SK-N-MC (cell line): ENCODE results near the gene DOCK8.

Experiments
- DNase-seq: peaks from one replicate; pipeline ENCODE4 v3.0.0-alpha.2; 2011; ENCODE audit warnings: low read depth, low spot score
- H3K27ac ChIP-seq: fragments of 200-600 bp; sonication (generic); 2 replicates; pipeline ENCODE4 v1.5.1; 2016; ENCODE audit warnings: mixed run types
- H3K36me3 ChIP-seq: fragments of 200-600 bp; sonication (generic); 2 replicates; pipeline ENCODE4 v1.6.1; 2017; ENCODE audit warnings: antibody characterized with exemption, low read length, mixed read lengths; ENCODE audit not compliant: insufficient read depth
- H3K4me3 ChIP-seq: fragments of 200-600 bp; sonication (generic); 2 replicates; pipeline ENCODE4 v1.5.1; 2016
- H3K9ac ChIP-seq: fragments of 200-600 bp; sonication (generic); 2 replicates; pipeline ENCODE4 v1.8.0; 2017; ENCODE audit warnings: mixed run types, mixed read lengths; ENCODE audit not compliant: insufficient read length
- H3K9me3 ChIP-seq: fragments of 200-600 bp; sonication (generic); 2 replicates; pipeline ENCODE4 v1.6.1; 2017; ENCODE audit warnings: low read depth, mild to moderate bottlenecking, antibody characterized with exemption, low read length, moderate library complexity, mixed read lengths
- EZH2 ChIP-seq: fragments of 200-600 bp; sonication (generic); IDR thresholded peaks from one replicate; pipeline ENCODE4 v1.6.1; 2017; ENCODE audit warnings: antibody characterized with exemption
- FOXP2 ChIP-seq: optimal IDR thresholded peaks from 2 replicates; pipeline ENCODE3; 2011; ENCODE audit warnings: mild to moderate bottlenecking, moderate library complexity; ENCODE audit not compliant: insufficient read depth; ENCODE audit errors: extremely low read length, control extremely low read depth
- POLR2AphosphoS5 ChIP-seq: IDR thresholded peaks from 2 replicates; pipeline ENCODE4 v1.6.1; 2012; ENCODE audit warnings: mild to moderate bottlenecking, low read depth, low read length, borderline replicate concordance

Gene DOCK8

GRCh38 chr9:414595-414994, 199.9 kb downstream of the DOCK8 start:
- Histone ChIP-seq H3K9ac (no peak overlapping the region), H3K36me3 (no peaks in the 10 kb centered on the region), H3K27ac (no peak overlapping the region), H3K4me3 (no peak overlapping the region), H3K9me3 (no peaks in the 10 kb centered on the region)
- no peak for DNase-seq
- no peak for TF ChIP-seq POLR2AphosphoS5
- no peak for TF ChIP-seq FOXP2
- no peak for TF ChIP-seq EZH2

- Histone ChIP-seq H3K27ac (no peak overlapping the region), H3K36me3 (no peaks in the 10 kb centered on the region), H3K9me3 (no peaks in the 10 kb centered on the region), H3K9ac (no peak overlapping the region), H3K4me3 (no peak overlapping the region)
- DNase-seq = no peak
- TF ChIP-seq POLR2AphosphoS5 (no peak), EZH2 (no peak), FOXP2 (no peak)
Observed at GRCh38 chr9:419571-420171, 205.0 kb downstream of the DOCK8 start.

DNA sequence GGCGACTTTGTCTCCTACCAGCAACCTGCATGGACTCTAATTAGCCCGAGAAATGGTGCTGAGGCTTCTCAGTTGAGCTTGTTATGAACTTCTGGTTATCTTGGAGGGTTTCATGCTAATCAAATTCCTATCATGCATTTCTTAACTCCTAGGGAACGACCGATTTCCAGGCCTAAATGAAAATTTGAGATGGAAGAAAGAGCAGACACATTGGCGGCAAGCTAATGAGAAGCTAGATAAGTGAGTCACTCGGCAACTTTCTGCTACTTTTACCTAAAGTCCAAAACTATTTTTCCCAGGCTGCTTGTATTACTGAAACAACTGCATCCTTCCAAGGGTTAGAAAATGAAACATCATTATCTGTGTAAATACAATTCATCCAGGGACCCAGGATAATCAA, 207.2 kb downstream of the DOCK8 start:
- TF ChIP-seq FOXP2 (no peak), POLR2AphosphoS5 (no peak), EZH2 (no peak)
- Histone ChIP-seq H3K27ac (no peak overlapping the region), H3K4me3 (no peak overlapping the region), H3K36me3 (no peaks in the 10 kb centered on the region), H3K9me3 (no peaks in the 10 kb centered on the region), H3K9ac (no peak overlapping the region)
- no peak for DNase-seq

- TF ChIP-seq POLR2AphosphoS5 = no peak
- no peak for TF ChIP-seq EZH2
- TF ChIP-seq FOXP2 = no peak
- no peak overlapping the region for H3K9ac ChIP-seq
- H3K36me3 ChIP-seq = no peaks in the 10 kb centered on the region
- no peak overlapping the region for H3K27ac ChIP-seq
- no peak overlapping the region for H3K4me3 ChIP-seq
- DNase-seq = no peak
- no peaks in the 10 kb centered on the region for H3K9me3 ChIP-seq
Observed at GRCh38 chr9:426264-426663, 211.6 kb downstream of the DOCK8 start.

DNA sequence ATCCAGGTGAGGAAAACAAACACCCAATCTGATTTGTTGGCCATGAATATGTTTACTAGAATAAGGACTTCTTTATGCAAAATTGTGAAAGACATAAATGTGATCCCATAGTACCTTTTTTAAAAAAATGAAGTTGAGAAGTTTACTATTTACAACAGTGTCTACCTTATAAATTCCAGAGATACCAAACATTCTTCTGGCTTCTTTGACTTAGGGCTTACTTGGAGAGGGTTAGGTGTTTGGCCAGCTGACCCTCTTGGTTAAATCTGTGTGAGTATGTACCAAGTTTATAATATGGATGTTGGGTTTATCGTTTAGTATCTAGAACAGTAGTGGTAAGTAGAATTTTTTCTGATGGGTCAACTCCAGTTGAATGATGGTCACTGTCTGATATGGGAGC, 212.3 kb downstream of the DOCK8 start:
- Histone ChIP-seq H3K36me3 (no peaks in the 10 kb centered on the region), H3K27ac (no peak overlapping the region), H3K9ac (no peak overlapping the region), H3K4me3 (no peak overlapping the region), H3K9me3 (no peaks in the 10 kb centered on the region)
- TF ChIP-seq FOXP2 = no peak
- no peak for DNase-seq

DNA sequence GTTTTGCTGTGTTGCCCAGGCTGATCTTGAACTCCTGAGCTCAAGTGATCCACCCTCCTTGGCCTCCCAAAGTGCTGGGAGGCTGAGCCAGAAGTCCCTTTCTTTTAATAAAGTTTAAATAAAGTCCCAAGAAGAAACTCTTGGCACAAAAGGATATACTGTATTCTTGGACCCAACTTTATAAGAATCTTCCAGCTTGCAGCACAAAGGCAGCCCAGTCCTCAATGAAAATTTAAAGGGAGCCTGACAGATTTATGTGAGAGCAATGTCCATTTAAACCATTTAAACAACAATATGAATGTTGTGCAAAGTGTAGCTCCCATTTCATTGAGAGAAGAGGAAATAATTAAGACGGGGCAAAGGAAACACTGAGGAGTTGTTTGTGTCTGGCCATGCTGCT, 217.0 kb downstream of the DOCK8 start:
- Histone ChIP-seq H3K4me3 (no peak overlapping the region), H3K9me3 (no peaks in the 10 kb centered on the region), H3K27ac (no peak overlapping the region), H3K9ac (no peak overlapping the region), H3K36me3 (no peaks in the 10 kb centered on the region)
- DNase-seq = no peak
- TF ChIP-seq EZH2 = no peak
- no peak for TF ChIP-seq FOXP2
- no peak for TF ChIP-seq POLR2AphosphoS5

DNA sequence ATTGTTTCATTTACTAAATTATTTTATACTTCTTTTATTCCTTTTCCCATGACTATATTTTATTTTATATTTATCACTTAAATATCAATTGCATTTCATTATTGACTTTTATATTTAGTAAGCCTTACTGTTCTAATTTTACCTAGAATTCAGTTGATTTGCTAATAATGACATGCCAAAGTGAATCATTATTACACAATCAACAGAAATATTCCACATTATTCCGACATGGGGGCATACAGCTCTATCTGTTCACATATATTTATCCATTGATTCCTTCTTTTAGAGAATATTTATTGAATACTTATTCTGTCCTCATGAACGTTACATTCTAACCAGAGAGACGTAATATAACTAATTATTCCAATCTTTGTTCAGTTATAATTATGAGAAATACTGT, 221.8 kb downstream of the DOCK8 start:
- Histone ChIP-seq H3K4me3 (no peak overlapping the region), H3K9me3 (no peaks in the 10 kb centered on the region), H3K9ac (no peak overlapping the region), H3K36me3 (no peaks in the 10 kb centered on the region), H3K27ac (no peak overlapping the region)
- no peak for DNase-seq
- TF ChIP-seq FOXP2 = no peak
- TF ChIP-seq EZH2 = no peak
- no peak for TF ChIP-seq POLR2AphosphoS5

GRCh38 chr9:437066-437465, 222.4 kb downstream of the DOCK8 start:
- TF ChIP-seq FOXP2 = no peak
- TF ChIP-seq EZH2 = no peak
- TF ChIP-seq POLR2AphosphoS5 = no peak
- H3K27ac ChIP-seq = no peak overlapping the region

DNA sequence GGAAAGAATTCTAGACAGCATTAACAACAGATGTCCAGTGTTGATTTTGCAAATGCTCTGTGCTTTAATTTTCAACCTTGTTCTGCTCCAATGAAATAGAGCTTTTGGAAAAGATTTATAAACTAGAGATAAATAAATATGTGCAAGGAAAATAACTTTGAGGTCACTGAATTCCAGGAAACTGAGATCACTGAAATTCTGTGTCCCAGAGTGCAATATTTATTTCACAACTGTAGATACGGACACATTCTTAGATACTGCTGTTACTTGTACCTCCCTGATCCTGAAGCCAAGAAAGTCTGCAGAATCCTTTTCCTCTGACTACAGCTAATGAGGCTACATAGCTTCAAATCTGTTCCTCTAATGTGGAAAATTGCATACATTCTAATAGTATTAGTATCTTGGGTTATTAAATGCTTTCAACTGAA, 222.9 kb downstream of the DOCK8 start:
- Histone ChIP-seq H3K27ac (no peak overlapping the region), H3K9ac (no peak overlapping the region), H3K4me3 (no peak overlapping the region), H3K9me3 (no peaks in the 10 kb centered on the region), H3K36me3 (no peaks in the 10 kb centered on the region)
- TF ChIP-seq EZH2 (no peak), FOXP2 (no peak), POLR2AphosphoS5 (no peak)
- DNase-seq = no peak

More at GRCh38 chr9:437066-437465, 222.4 kb downstream of the DOCK8 start:
- no peak for DNase-seq
- no peak overlapping the region for H3K4me3 ChIP-seq
- H3K9me3 ChIP-seq = no peaks in the 10 kb centered on the region
- no peak overlapping the region for H3K9ac ChIP-seq
- H3K36me3 ChIP-seq = no peaks in the 10 kb centered on the region
